Peyer's patch (tissue), 4 donors: ENCODE measurements around the gene TPRKB.

Experiments
- POLR2A ChIP-seq, 2 donors: fragments of 450-650 bp; IDR thresholded peaks; one replicate each; pipeline ENCODE4 v1.5.1; 2017; ENCODE audit warnings: antibody characterized with exemption in 2 of 2, mild to moderate bottlenecking in 2 of 2, moderate library complexity in 2 of 2
- TF ChIP-seq, protein P1 (sequence below), 6 experiments: fragments of 450-650 bp in 4 of 6; fragments of 200-600 bp in 2 of 6; sonication (generic) in 1 of 6; IDR thresholded peaks; one replicate each; pipeline ENCODE4 v1.5.1; 2017 to 2019; ENCODE audit warnings: antibody characterized with exemption in 6 of 6, mild to moderate bottlenecking in 3 of 6, moderate library complexity in 1 of 6

DNA sequence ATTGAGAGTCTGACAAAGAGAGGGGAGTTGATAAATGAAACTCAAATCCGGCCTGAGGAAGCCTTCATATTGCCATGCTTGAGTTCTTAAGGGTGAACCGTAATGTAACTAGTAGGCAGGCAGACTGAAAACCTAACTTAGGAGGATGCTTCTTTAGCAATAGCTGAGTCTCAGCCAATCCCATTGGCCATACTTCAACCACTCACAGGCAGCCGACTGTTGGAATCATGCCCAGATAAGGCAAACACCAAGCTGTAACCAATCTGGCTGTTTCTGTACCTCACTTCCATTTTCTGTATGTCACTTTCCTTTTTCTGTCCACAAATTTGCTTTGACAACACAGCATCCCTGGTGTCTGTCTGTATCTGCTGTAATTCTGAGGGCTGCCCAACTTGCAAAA, 39.5 kb downstream of the TPRKB start:
- TF ChIP-seq, protein P1, sequence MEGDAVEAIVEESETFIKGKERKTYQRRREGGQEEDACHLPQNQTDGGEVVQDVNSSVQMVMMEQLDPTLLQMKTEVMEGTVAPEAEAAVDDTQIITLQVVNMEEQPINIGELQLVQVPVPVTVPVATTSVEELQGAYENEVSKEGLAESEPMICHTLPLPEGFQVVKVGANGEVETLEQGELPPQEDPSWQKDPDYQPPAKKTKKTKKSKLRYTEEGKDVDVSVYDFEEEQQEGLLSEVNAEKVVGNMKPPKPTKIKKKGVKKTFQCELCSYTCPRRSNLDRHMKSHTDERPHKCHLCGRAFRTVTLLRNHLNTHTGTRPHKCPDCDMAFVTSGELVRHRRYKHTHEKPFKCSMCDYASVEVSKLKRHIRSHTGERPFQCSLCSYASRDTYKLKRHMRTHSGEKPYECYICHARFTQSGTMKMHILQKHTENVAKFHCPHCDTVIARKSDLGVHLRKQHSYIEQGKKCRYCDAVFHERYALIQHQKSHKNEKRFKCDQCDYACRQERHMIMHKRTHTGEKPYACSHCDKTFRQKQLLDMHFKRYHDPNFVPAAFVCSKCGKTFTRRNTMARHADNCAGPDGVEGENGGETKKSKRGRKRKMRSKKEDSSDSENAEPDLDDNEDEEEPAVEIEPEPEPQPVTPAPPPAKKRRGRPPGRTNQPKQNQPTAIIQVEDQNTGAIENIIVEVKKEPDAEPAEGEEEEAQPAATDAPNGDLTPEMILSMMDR (IDR thresholded peaks at IDR 0.05) = no peak
- no peak for TF ChIP-seq POLR2A (IDR thresholded peaks at IDR 0.05)
